ENCODE results near the gene TMEFF2. TPM values are rescaled to one million over a fixed set of nuclear protein-coding genes. Genes with fewer than 3 reads are reported as not detected.

The TMEFF2 gene
- total and polyA plus RNA-seq, 3 donors from 2014 or later: 2.2 to 3.0 (median 2.7) TPM

GRCh38 chr2:192070099-192070498 lies 124.6 kb downstream of the TMEFF2 start:
- Histone ChIP-seq H3K36me3 (ENCODE audit: low read depth, missing control alignments) (no peaks in the 10 kb centered on the region), H3K4me3 (no peak overlapping the region), H3K9me3 (no peaks in the 10 kb centered on the region), H3K4me1 (no peaks in the 10 kb centered on the region), H3K27me3 (no peaks in the 10 kb centered on the region), H3K27ac (no peak overlapping the region)
- intact Hi-C loops (cut with DNase I; ENCODE audit: low total_unique reads): no loop called here
- WGBS, 2 donors: 67 to 91% methylated on average over 1 of the region's 1 CpG
- no peak for TF ChIP-seq POLR2A (IDR thresholded peaks at IDR 0.05)
- TF ChIP-seq, protein P1, sequence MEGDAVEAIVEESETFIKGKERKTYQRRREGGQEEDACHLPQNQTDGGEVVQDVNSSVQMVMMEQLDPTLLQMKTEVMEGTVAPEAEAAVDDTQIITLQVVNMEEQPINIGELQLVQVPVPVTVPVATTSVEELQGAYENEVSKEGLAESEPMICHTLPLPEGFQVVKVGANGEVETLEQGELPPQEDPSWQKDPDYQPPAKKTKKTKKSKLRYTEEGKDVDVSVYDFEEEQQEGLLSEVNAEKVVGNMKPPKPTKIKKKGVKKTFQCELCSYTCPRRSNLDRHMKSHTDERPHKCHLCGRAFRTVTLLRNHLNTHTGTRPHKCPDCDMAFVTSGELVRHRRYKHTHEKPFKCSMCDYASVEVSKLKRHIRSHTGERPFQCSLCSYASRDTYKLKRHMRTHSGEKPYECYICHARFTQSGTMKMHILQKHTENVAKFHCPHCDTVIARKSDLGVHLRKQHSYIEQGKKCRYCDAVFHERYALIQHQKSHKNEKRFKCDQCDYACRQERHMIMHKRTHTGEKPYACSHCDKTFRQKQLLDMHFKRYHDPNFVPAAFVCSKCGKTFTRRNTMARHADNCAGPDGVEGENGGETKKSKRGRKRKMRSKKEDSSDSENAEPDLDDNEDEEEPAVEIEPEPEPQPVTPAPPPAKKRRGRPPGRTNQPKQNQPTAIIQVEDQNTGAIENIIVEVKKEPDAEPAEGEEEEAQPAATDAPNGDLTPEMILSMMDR (IDR thresholded peaks at IDR 0.05): no peak
- DNase-seq: no peak

DNA sequence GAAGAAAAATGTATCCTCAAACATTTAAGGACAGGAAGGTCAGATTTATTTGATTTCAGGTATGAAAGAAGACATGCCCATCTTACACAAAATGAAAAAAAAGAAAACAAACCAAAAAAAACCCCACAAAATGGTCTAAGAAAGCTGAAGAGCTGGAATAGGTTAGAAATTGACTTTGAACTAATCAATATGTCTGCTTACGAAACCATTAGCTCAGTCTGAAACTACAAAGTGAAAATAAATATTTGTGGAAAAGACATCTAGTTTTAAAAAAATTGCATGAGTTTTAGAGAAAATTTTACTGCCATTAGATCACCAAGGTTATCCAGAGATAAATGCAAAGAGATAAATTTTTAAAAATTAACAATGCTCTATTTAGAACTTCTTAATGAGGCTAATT lies 125.3 kb downstream of the TMEFF2 start:
- H3K27me3 ChIP-seq: no peaks in the 10 kb centered on the region
- TF ChIP-seq, protein P1 (IDR thresholded peaks at IDR 0.05): no peak
- TF ChIP-seq POLR2A (IDR thresholded peaks at IDR 0.05): no peak
- intact Hi-C loops (cut with DNase I; ENCODE audit: low total_unique reads): no loop called here
- no peaks in the 10 kb centered on the region for H3K36me3 ChIP-seq (ENCODE audit: low read depth, missing control alignments)
- H3K4me1 ChIP-seq: no peaks in the 10 kb centered on the region
- no peak overlapping the region for H3K4me3 ChIP-seq
- no peaks in the 10 kb centered on the region for H3K9me3 ChIP-seq
- no peak overlapping the region for H3K27ac ChIP-seq
- no peak for DNase-seq
- WGBS, 2 donors: 93 to 95% methylated on average over 1 of the region's 1 CpG

- TF ChIP-seq, protein P1 (IDR thresholded peaks at IDR 0.05): no peak
- no peak for TF ChIP-seq POLR2A (IDR thresholded peaks at IDR 0.05)
- intact Hi-C loops (cut with DNase I; ENCODE audit: low total_unique reads): no loop called here
- no peaks in the 10 kb centered on the region for H3K27me3 ChIP-seq
- H3K27ac ChIP-seq: no peak overlapping the region
- 89 to 95% methylated on average over 4 of the region's 4 CpGs for WGBS, 2 donors
- no peak overlapping the region for H3K4me3 ChIP-seq
- H3K4me1 ChIP-seq: no peaks in the 10 kb centered on the region
- no peaks in the 10 kb centered on the region for H3K9me3 ChIP-seq
- DNase-seq: no peak
- no peaks in the 10 kb centered on the region for H3K36me3 ChIP-seq (ENCODE audit: low read depth, missing control alignments)
Observed at GRCh38 chr2:192068966-192069365, 125.8 kb downstream of the TMEFF2 start.

GRCh38 chr2:192067631-192068030 lies 127.1 kb downstream of the TMEFF2 start:
- TF ChIP-seq, protein P1 (IDR thresholded peaks at IDR 0.05): no peak
- no peak for TF ChIP-seq POLR2A (IDR thresholded peaks at IDR 0.05)
- DNase-seq: no peak
- Histone ChIP-seq H3K27ac (no peak overlapping the region), H3K9me3 (no peaks in the 10 kb centered on the region), H3K4me3 (no peak overlapping the region), H3K4me1 (no peaks in the 10 kb centered on the region), H3K36me3 (ENCODE audit: low read depth, missing control alignments) (no peaks in the 10 kb centered on the region), H3K27me3 (no peaks in the 10 kb centered on the region)
- intact Hi-C loops (cut with DNase I; ENCODE audit: low total_unique reads): no loop called here
- WGBS, 2 donors: 83 to 85% methylated on average over 1 of the region's 1 CpG

GRCh38 chr2:192064459-192064858 lies 130.3 kb downstream of the TMEFF2 start:
- intact Hi-C loops (cut with DNase I; ENCODE audit: low total_unique reads): no loop called here
- no peaks in the 10 kb centered on the region for H3K4me1 ChIP-seq
- H3K36me3 ChIP-seq (ENCODE audit: low read depth, missing control alignments): no peaks in the 10 kb centered on the region
- H3K9me3 ChIP-seq: no peaks in the 10 kb centered on the region
- 94 to 95% methylated on average over 2 of the region's 2 CpGs for WGBS, 2 donors
- no peaks in the 10 kb centered on the region for H3K27me3 ChIP-seq
- H3K4me3 ChIP-seq: no peak overlapping the region
- no peak overlapping the region for H3K27ac ChIP-seq
- no peak for DNase-seq
- TF ChIP-seq POLR2A (IDR thresholded peaks at IDR 0.05): no peak
- TF ChIP-seq, protein P1 (IDR thresholded peaks at IDR 0.05): no peak
